Measurements from ENCODE around the gene CDH23.

CDH23 gene

GRCh38 chr10:71630168-71630567, 233.4 kb downstream of the CDH23 start:
- Histone ChIP-seq H3K36me3 (ENCODE audit: control insufficient read depth in 2 of 2, insufficient read depth in 2 of 2, low read length in 2 of 2) (no peaks in the 10 kb centered on the region), H3K9me3 (ENCODE audit: control insufficient read depth in 2 of 2, low read length in 2 of 2) (no peaks in the 10 kb centered on the region), H3K9ac (ENCODE audit: low read depth in 1 of 2, low read length in 2 of 2) (no peak overlapping the region), H3K27ac (ENCODE audit: low read depth in 2 of 2, low read length in 2 of 2) (no peak overlapping the region), H3K4me1 (ENCODE audit: control insufficient read depth in 2 of 2, insufficient read depth in 2 of 2, low read length in 2 of 2) (peaks cover 9% of the 10 kb centered on the region in 2 donors), H3K27me3 (ENCODE audit: control insufficient read depth in 2 of 2, insufficient read depth in 2 of 2, low read length in 2 of 2) (no peaks in the 10 kb centered on the region), H3K4me3 (ENCODE audit: low read length in 2 of 2) (no peak overlapping the region)

- H3K27ac ChIP-seq (ENCODE audit: low read depth in 2 of 2, low read length in 2 of 2), result no peak overlapping the region
Measured at GRCh38 chr10:71631007-71631861, 234.5 kb downstream of the CDH23 start.

GRCh38 chr10:71632200-71632820, 235.6 kb downstream of the CDH23 start:
- no peak overlapping the region for H3K27ac ChIP-seq (ENCODE audit: low read depth in 2 of 2, low read length in 2 of 2)
- H3K36me3 ChIP-seq (ENCODE audit: control insufficient read depth in 2 of 2, insufficient read depth in 2 of 2, low read length in 2 of 2), result no peaks in the 10 kb centered on the region
- no peaks in the 10 kb centered on the region for H3K9me3 ChIP-seq (ENCODE audit: control insufficient read depth in 2 of 2, low read length in 2 of 2)
- H3K27me3 ChIP-seq (ENCODE audit: control insufficient read depth in 2 of 2, insufficient read depth in 2 of 2, low read length in 2 of 2), result no peaks in the 10 kb centered on the region
- peaks cover 17 to 23% of the 10 kb centered on the region in 2 donors for H3K4me1 ChIP-seq (ENCODE audit: control insufficient read depth in 2 of 2, insufficient read depth in 2 of 2, low read length in 2 of 2)
- no peak overlapping the region for H3K9ac ChIP-seq (ENCODE audit: low read depth in 1 of 2, low read length in 2 of 2)
- no peak overlapping the region for H3K4me3 ChIP-seq (ENCODE audit: low read length in 2 of 2)

More at GRCh38 chr10:71631007-71631861, 234.5 kb downstream of the CDH23 start:
- peaks cover 11 to 19% of the 10 kb centered on the region in 2 donors for H3K4me1 ChIP-seq (ENCODE audit: control insufficient read depth in 2 of 2, insufficient read depth in 2 of 2, low read length in 2 of 2)
- no peaks in the 10 kb centered on the region for H3K36me3 ChIP-seq (ENCODE audit: control insufficient read depth in 2 of 2, insufficient read depth in 2 of 2, low read length in 2 of 2)
- H3K9ac ChIP-seq (ENCODE audit: low read depth in 1 of 2, low read length in 2 of 2), result no peak overlapping the region
- H3K9me3 ChIP-seq (ENCODE audit: control insufficient read depth in 2 of 2, low read length in 2 of 2), result no peaks in the 10 kb centered on the region
- H3K4me3 ChIP-seq (ENCODE audit: low read length in 2 of 2), result no peak overlapping the region
- H3K27me3 ChIP-seq (ENCODE audit: control insufficient read depth in 2 of 2, insufficient read depth in 2 of 2, low read length in 2 of 2), result no peaks in the 10 kb centered on the region

- Histone ChIP-seq H3K9ac (ENCODE audit: low read depth in 1 of 2, low read length in 2 of 2) (no peak overlapping the region), H3K27me3 (ENCODE audit: control insufficient read depth in 2 of 2, insufficient read depth in 2 of 2, low read length in 2 of 2) (no peaks in the 10 kb centered on the region), H3K36me3 (ENCODE audit: control insufficient read depth in 2 of 2, insufficient read depth in 2 of 2, low read length in 2 of 2) (no peaks in the 10 kb centered on the region), H3K4me3 (ENCODE audit: low read length in 2 of 2) (no peak overlapping the region), H3K4me1 (ENCODE audit: control insufficient read depth in 2 of 2, insufficient read depth in 2 of 2, low read length in 2 of 2) (peaks cover 23 to 27% of the 10 kb centered on the region in 2 donors), H3K27ac (ENCODE audit: low read depth in 2 of 2, low read length in 2 of 2) (no peak overlapping the region), H3K9me3 (ENCODE audit: control insufficient read depth in 2 of 2, low read length in 2 of 2) (no peaks in the 10 kb centered on the region)
Measured at GRCh38 chr10:71632896-71633600, 236.3 kb downstream of the CDH23 start.

GRCh38 chr10:71633920-71634319, 237.2 kb downstream of the CDH23 start:
- Histone ChIP-seq H3K36me3 (ENCODE audit: control insufficient read depth in 2 of 2, insufficient read depth in 2 of 2, low read length in 2 of 2) (no peaks in the 10 kb centered on the region), H3K4me3 (ENCODE audit: low read length in 2 of 2) (no peak overlapping the region), H3K9ac (ENCODE audit: low read depth in 1 of 2, low read length in 2 of 2) (no peak overlapping the region), H3K9me3 (ENCODE audit: control insufficient read depth in 2 of 2, low read length in 2 of 2) (no peaks in the 10 kb centered on the region), H3K27ac (ENCODE audit: low read depth in 2 of 2, low read length in 2 of 2) (no peak overlapping the region), H3K27me3 (ENCODE audit: control insufficient read depth in 2 of 2, insufficient read depth in 2 of 2, low read length in 2 of 2) (no peaks in the 10 kb centered on the region), H3K4me1 (ENCODE audit: control insufficient read depth in 2 of 2, insufficient read depth in 2 of 2, low read length in 2 of 2) (peaks cover 32 to 34% of the 10 kb centered on the region in 2 donors)

- no peaks in the 10 kb centered on the region for H3K9me3 ChIP-seq (ENCODE audit: control insufficient read depth in 2 of 2, low read length in 2 of 2)
- peaks cover 39 to 41% of the 10 kb centered on the region in 2 donors for H3K4me1 ChIP-seq (ENCODE audit: control insufficient read depth in 2 of 2, insufficient read depth in 2 of 2, low read length in 2 of 2)
- H3K27ac ChIP-seq (ENCODE audit: low read depth in 2 of 2, low read length in 2 of 2), result peak overlapping the region; percentile 9 to 54
- H3K36me3 ChIP-seq (ENCODE audit: control insufficient read depth in 2 of 2, insufficient read depth in 2 of 2, low read length in 2 of 2), result no peaks in the 10 kb centered on the region
- no peak overlapping the region for H3K9ac ChIP-seq (ENCODE audit: low read depth in 1 of 2, low read length in 2 of 2)
- H3K27me3 ChIP-seq (ENCODE audit: control insufficient read depth in 2 of 2, insufficient read depth in 2 of 2, low read length in 2 of 2), result no peaks in the 10 kb centered on the region
- no peak overlapping the region for H3K4me3 ChIP-seq (ENCODE audit: low read length in 2 of 2)
Measured at GRCh38 chr10:71634531-71635164, 237.9 kb downstream of the CDH23 start.

GRCh38 chr10:71635251-71635866, 238.6 kb downstream of the CDH23 start:
- Histone ChIP-seq H3K4me3 (ENCODE audit: low read length in 2 of 2) (no peak overlapping the region), H3K27me3 (ENCODE audit: control insufficient read depth in 2 of 2, insufficient read depth in 2 of 2, low read length in 2 of 2) (no peaks in the 10 kb centered on the region), H3K9me3 (ENCODE audit: control insufficient read depth in 2 of 2, low read length in 2 of 2) (no peaks in the 10 kb centered on the region), H3K4me1 (ENCODE audit: control insufficient read depth in 2 of 2, insufficient read depth in 2 of 2, low read length in 2 of 2) (peaks cover 44 to 45% of the 10 kb centered on the region in 2 donors), H3K27ac (ENCODE audit: low read depth in 2 of 2, low read length in 2 of 2) (peak overlapping the region; percentile 40 to 50), H3K36me3 (ENCODE audit: control insufficient read depth in 2 of 2, insufficient read depth in 2 of 2, low read length in 2 of 2) (no peaks in the 10 kb centered on the region), H3K9ac (ENCODE audit: low read depth in 1 of 2, low read length in 2 of 2) (no peak overlapping the region)

- Histone ChIP-seq H3K27me3 (ENCODE audit: control insufficient read depth in 2 of 2, insufficient read depth in 2 of 2, low read length in 2 of 2) (no peaks in the 10 kb centered on the region), H3K9ac (ENCODE audit: low read depth in 1 of 2, low read length in 2 of 2) (no peak overlapping the region), H3K4me1 (ENCODE audit: control insufficient read depth in 2 of 2, insufficient read depth in 2 of 2, low read length in 2 of 2) (peaks cover 44 to 45% of the 10 kb centered on the region in 2 donors), H3K36me3 (ENCODE audit: control insufficient read depth in 2 of 2, insufficient read depth in 2 of 2, low read length in 2 of 2) (no peaks in the 10 kb centered on the region), H3K27ac (ENCODE audit: low read depth in 2 of 2, low read length in 2 of 2) (peak overlapping the region; percentile 40 to 50), H3K9me3 (ENCODE audit: control insufficient read depth in 2 of 2, low read length in 2 of 2) (no peaks in the 10 kb centered on the region), H3K4me3 (ENCODE audit: low read length in 2 of 2) (no peak overlapping the region)
Measured at GRCh38 chr10:71635867-71636266, 239.1 kb downstream of the CDH23 start.

- no peaks in the 10 kb centered on the region for H3K36me3 ChIP-seq (ENCODE audit: control insufficient read depth in 2 of 2, insufficient read depth in 2 of 2, low read length in 2 of 2)
- no peak overlapping the region for H3K9ac ChIP-seq (ENCODE audit: low read depth in 1 of 2, low read length in 2 of 2)
- no peaks in the 10 kb centered on the region for H3K27me3 ChIP-seq (ENCODE audit: control insufficient read depth in 2 of 2, insufficient read depth in 2 of 2, low read length in 2 of 2)
- no peak overlapping the region for H3K27ac ChIP-seq (ENCODE audit: low read depth in 2 of 2, low read length in 2 of 2)
- H3K4me3 ChIP-seq (ENCODE audit: low read length in 2 of 2), result no peak overlapping the region
- no peaks in the 10 kb centered on the region for H3K9me3 ChIP-seq (ENCODE audit: control insufficient read depth in 2 of 2, low read length in 2 of 2)
- peaks cover 44 to 45% of the 10 kb centered on the region in 2 donors for H3K4me1 ChIP-seq (ENCODE audit: control insufficient read depth in 2 of 2, insufficient read depth in 2 of 2, low read length in 2 of 2)
Measured at GRCh38 chr10:71636588-71636987, 239.9 kb downstream of the CDH23 start.
